Measurements from ENCODE around the gene ATP8B4. TPM values are rescaled to one million over a fixed set of nuclear protein-coding genes. Genes with fewer than 3 reads are reported as not detected.

ATP8B4 gene
- total and polyA plus RNA-seq, 2 donors (not counting 1 experiment from before 2014, with no cell fraction given) = 0.42 TPM; not detected in 1

DNA sequence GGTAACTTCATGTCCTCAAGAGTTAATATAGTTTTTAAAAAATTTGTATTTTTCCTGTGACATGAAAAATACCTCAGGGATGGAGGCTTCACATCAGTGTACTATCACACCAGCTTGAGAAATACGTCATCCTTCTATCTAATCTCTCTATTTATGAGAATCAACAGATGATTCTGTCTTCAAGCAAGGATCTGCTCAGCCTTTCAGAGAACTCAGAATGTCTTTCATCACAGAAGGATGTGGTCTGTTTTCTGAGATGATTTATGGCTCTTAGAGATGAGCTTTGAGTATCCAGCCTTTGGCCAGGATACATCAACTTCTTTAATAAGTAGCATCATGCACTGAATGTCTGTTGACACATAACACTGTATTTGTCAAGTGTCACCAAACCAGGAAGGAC is 304.3 kb downstream of the ATP8B4 start:
- no peaks in the 10 kb centered on the region for H3K27me3 Mint-ChIP-seq
- TF ChIP-seq, protein P1, sequence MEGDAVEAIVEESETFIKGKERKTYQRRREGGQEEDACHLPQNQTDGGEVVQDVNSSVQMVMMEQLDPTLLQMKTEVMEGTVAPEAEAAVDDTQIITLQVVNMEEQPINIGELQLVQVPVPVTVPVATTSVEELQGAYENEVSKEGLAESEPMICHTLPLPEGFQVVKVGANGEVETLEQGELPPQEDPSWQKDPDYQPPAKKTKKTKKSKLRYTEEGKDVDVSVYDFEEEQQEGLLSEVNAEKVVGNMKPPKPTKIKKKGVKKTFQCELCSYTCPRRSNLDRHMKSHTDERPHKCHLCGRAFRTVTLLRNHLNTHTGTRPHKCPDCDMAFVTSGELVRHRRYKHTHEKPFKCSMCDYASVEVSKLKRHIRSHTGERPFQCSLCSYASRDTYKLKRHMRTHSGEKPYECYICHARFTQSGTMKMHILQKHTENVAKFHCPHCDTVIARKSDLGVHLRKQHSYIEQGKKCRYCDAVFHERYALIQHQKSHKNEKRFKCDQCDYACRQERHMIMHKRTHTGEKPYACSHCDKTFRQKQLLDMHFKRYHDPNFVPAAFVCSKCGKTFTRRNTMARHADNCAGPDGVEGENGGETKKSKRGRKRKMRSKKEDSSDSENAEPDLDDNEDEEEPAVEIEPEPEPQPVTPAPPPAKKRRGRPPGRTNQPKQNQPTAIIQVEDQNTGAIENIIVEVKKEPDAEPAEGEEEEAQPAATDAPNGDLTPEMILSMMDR (IDR thresholded peaks at IDR 0.05) = no peak
- TF ChIP-seq EZH2 (IDR thresholded peaks at IDR 0.05; ENCODE audit: borderline replicate concordance, insufficient read depth, low read depth, low read length, poor library complexity, severe bottlenecking) = no peak
- no peaks in the 10 kb centered on the region for H3K36me3 ChIP-seq (replicated peaks in 1 of 2; ENCODE audit: control extremely low read depth in 1 of 2, control insufficient read depth in 1 of 2, extremely low read depth in 1 of 2, insufficient read depth in 2 of 2, low read length in 1 of 2)

DNA sequence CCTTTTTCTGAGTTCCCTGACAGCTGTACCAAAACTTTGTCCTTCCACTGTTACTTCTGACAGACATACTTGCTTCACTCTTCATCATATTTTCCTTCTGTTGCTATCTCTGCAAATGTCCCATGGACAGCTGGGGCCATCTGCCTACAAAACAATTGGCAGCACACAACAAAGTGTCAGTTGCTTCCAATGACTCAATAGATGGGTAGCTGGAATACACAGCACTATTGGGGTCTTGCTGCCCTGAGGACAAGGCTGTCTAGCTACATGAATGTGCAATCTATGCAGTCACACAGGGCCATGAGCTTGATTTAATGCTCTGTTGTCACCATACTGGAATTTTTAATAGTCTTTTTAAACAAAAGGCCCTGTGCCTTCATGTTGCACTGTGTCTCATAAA is 305.4 kb downstream of the ATP8B4 start:
- no peak overlapping the region for H3K4me3 Mint-ChIP-seq
- no peak for DNase-seq
- no peaks in the 10 kb centered on the region for H3K27me3 Mint-ChIP-seq
- Histone ChIP-seq H3K79me2 (ENCODE audit: control insufficient read depth, insufficient read depth, low read length) (no peaks in the 10 kb centered on the region), H2AFZ (ENCODE audit: insufficient read depth, low read depth, low read length, poor library complexity, severe bottlenecking) (no peak overlapping the region), H3K9me3 (ENCODE audit: control extremely low read depth in 1 of 3, control insufficient read depth in 2 of 3, insufficient read depth in 1 of 3, low read length in 2 of 3) (no peaks in the 10 kb centered on the region), H3K4me1 (ENCODE audit: control insufficient read depth in 2 of 2, insufficient read depth in 2 of 2, low read length in 2 of 2) (no peaks in the 10 kb centered on the region), H3K27ac (ENCODE audit: low read length in 2 of 2) (no peak overlapping the region), H3K9ac (ENCODE audit: low read length) (no peak overlapping the region), H3K4me3 (ENCODE audit: control extremely low read depth in 1 of 5, extremely low read depth in 1 of 5, insufficient read depth in 1 of 5, low read depth in 2 of 5, low read length in 4 of 5) (no peak overlapping the region), H3K27me3 (replicated peaks in 1 of 4; ENCODE audit: control extremely low read depth in 1 of 4, control insufficient read depth in 3 of 4, insufficient read depth in 4 of 4, low read length in 3 of 4) (no peaks in the 10 kb centered on the region), H3K4me2 (replicated peaks; ENCODE audit: low read depth, low read length, poor library complexity, severe bottlenecking) (no peak overlapping the region), H3K36me3 (replicated peaks in 1 of 2; ENCODE audit: control extremely low read depth in 1 of 2, control insufficient read depth in 1 of 2, extremely low read depth in 1 of 2, insufficient read depth in 2 of 2, low read length in 1 of 2) (no peaks in the 10 kb centered on the region), H4K20me1 (ENCODE audit: control insufficient read depth, insufficient read depth, low read length, poor library complexity, severe bottlenecking) (no peaks in the 10 kb centered on the region)
- TF ChIP-seq, protein P1 (IDR thresholded peaks at IDR 0.05) = no peak
- no peak for TF ChIP-seq EZH2 (IDR thresholded peaks at IDR 0.05; ENCODE audit: borderline replicate concordance, insufficient read depth, low read depth, low read length, poor library complexity, severe bottlenecking)
- no peaks in the 10 kb centered on the region for H3K9me3 Mint-ChIP-seq (ENCODE audit: insufficient read depth)
- ATAC-seq (ENCODE audit: low read depth) = no peak
- POLR2A ChIA-PET = no interaction called here
- intact Hi-C loops (cut with micrococcal nuclease) = no loop called here
- H3K4me1 Mint-ChIP-seq = no peaks in the 10 kb centered on the region
- CTCF ChIA-PET = no interaction called here
- no peak overlapping the region for H3K27ac Mint-ChIP-seq

More for the DNA sequence above, 304.3 kb downstream of the ATP8B4 start:
- POLR2A ChIA-PET = no interaction called here
- H3K4me1 ChIP-seq (ENCODE audit: control insufficient read depth in 2 of 2, insufficient read depth in 2 of 2, low read length in 2 of 2) = no peaks in the 10 kb centered on the region
- no peak overlapping the region for H3K4me3 ChIP-seq (ENCODE audit: control extremely low read depth in 1 of 5, extremely low read depth in 1 of 5, insufficient read depth in 1 of 5, low read depth in 2 of 5, low read length in 4 of 5)
- no peaks in the 10 kb centered on the region for H3K4me1 Mint-ChIP-seq
- H4K20me1 ChIP-seq (ENCODE audit: control insufficient read depth, insufficient read depth, low read length, poor library complexity, severe bottlenecking) = no peaks in the 10 kb centered on the region
- no peak overlapping the region for H3K4me2 ChIP-seq (replicated peaks; ENCODE audit: low read depth, low read length, poor library complexity, severe bottlenecking)
- no peak overlapping the region for H3K4me3 Mint-ChIP-seq
- no CpG with 5 or more reads among the region's 1 CpG for WGBS (ENCODE audit: insufficient coverage)
- H3K9ac ChIP-seq (ENCODE audit: low read length) = no peak overlapping the region
- no peaks in the 10 kb centered on the region for H3K27me3 ChIP-seq (replicated peaks in 1 of 4; ENCODE audit: control extremely low read depth in 1 of 4, control insufficient read depth in 3 of 4, insufficient read depth in 4 of 4, low read length in 3 of 4)
- ATAC-seq (ENCODE audit: low read depth) (no peak), DNase-seq (no peak)
- no peaks in the 10 kb centered on the region for H3K79me2 ChIP-seq (ENCODE audit: control insufficient read depth, insufficient read depth, low read length)
- no peak overlapping the region for H3K27ac ChIP-seq (ENCODE audit: low read length in 2 of 2)
- no peaks in the 10 kb centered on the region for H3K9me3 ChIP-seq (ENCODE audit: control extremely low read depth in 1 of 3, control insufficient read depth in 2 of 3, insufficient read depth in 1 of 3, low read length in 2 of 3)
- intact Hi-C loops (cut with micrococcal nuclease) = no loop called here
- CTCF ChIA-PET = no interaction called here
- H3K9me3 Mint-ChIP-seq (ENCODE audit: insufficient read depth) = no peaks in the 10 kb centered on the region
- H2AFZ ChIP-seq (ENCODE audit: insufficient read depth, low read depth, low read length, poor library complexity, severe bottlenecking) = no peak overlapping the region
- H3K27ac Mint-ChIP-seq = no peak overlapping the region

Data from B cell (primary cell).